GM18868 (cell line): ENCODE results near the gene MCFD2.

ENCODE experiments used
- ATAC-seq: cut with Tn5 transposase; IDR thresholded peaks from one replicate; pipeline ENCODE4 v1.9.1; 2021; ENCODE audit warnings: mild to moderate bottlenecking, moderate library complexity; ENCODE audit not compliant: unreplicated experiment

Gene MCFD2

DNA sequence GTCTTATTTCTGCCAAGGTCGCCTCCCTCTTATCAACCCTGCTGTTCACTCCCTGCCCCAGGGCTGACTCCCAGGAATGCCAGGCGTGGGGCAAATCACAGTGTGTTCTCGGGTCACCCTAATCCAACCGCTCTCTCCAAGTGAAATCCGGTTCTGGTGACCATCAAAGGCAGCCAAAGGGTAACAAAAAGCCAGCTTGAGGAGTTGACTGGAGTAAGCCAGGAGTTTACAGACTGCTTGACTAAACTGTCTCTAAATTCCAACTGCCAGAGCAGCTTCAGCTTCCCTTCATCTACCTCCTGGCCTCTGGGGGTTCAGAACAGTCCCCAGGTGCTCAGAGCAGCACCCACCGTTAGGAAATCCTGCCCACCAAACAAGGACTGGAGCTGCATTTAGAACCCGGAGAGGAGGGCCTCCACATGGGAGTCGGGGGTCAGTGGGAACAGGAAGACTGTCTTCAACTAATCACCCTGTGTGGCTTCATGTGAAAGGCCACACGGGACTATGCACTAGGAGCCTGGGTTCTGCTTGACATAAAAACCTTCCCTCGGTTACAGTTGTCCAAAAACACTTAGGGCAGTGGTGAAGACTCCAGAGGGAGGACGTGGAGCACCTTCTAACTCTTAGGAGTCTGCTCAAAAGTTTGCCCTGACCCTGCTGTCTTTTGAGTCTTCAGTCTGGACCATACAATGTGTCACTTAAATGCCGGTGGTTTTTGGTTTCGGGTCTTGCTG is 24.2 kb upstream of the MCFD2 start:
- ATAC-seq = no peak

DNA sequence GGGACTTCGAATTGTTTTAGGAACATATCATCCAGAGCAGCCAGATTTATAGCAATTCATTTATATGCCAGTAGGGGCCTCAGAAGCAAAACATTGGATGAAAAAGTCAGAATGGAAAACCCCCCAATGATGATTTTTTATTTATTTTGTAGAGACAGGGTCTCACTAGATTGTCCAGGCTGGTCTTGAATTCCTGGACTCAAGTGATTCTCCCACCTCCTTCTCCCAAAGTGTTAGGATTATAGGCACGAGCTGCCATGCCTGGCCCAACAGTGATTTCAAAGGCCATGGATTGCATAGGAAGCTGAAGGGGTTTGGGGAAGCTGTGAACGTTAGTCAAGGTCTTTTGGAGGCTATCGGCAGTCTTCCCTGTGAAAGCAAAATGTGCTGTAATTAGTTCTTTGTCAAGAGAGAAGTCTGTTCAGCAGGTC is 21.9 kb upstream of the MCFD2 start:
- no peak for ATAC-seq

DNA sequence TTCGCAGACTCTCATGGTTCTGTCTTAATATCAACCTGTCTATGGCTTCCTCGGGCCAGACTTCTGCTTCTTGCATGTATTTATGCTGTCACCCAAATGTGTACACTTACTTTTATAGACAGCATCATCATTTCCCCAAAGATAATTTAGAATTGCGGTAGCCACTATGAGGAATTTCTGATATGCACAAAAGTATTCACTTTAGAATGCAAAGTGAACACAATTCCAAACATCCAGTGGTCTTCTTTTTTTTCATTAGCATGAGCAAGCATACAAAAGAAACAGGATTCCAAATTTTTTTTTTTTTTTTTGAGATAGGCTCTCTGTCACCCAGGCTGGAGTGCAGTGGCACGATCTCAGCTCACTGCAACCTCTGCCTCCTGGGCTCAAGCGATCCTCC is 21.0 kb upstream of the MCFD2 start:
- ATAC-seq = no peak

DNA sequence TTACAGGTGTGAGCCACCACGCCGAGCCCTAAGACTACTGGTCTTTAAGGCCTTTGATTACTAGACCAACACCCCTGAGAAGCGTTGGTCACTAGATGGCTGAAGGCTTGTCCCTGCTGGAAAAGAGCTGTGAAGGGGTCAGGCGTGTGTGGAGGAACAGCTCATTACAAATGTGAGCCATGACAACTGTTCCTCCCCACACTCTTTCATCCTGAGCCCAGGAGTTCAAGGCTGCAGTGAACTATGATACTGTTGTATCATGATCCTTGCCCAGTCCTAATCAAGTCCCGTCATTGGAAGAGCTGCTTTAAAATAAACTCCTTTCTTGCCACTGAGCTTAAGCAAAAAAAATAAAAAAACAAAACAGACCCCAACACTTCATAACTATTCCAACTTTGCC is 19.5 kb upstream of the MCFD2 start:
- ATAC-seq = no peak

DNA sequence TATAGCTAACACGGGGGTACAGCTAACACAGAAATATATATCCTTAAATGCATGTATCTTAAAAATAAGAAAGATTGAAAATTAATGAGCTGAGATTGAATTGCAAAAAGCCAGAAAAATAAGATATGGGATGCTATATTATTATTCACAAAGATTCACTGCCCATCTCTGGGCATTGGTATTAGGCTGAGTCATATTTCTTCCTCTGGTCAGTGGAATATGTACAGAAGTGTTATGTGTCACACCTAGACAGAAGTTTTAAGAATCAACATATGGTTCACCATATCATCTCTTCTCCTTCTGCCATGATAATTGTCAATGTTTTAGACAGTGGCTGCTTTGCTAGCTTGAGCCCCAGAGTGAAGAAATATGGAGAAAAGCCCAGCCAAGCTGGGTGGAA is 14.0 kb upstream of the MCFD2 start:
- ATAC-seq = no peak

- no peak for ATAC-seq
Measured at GRCh38 chr2:46926863-46927262, 11.3 kb upstream of the MCFD2 start.

DNA sequence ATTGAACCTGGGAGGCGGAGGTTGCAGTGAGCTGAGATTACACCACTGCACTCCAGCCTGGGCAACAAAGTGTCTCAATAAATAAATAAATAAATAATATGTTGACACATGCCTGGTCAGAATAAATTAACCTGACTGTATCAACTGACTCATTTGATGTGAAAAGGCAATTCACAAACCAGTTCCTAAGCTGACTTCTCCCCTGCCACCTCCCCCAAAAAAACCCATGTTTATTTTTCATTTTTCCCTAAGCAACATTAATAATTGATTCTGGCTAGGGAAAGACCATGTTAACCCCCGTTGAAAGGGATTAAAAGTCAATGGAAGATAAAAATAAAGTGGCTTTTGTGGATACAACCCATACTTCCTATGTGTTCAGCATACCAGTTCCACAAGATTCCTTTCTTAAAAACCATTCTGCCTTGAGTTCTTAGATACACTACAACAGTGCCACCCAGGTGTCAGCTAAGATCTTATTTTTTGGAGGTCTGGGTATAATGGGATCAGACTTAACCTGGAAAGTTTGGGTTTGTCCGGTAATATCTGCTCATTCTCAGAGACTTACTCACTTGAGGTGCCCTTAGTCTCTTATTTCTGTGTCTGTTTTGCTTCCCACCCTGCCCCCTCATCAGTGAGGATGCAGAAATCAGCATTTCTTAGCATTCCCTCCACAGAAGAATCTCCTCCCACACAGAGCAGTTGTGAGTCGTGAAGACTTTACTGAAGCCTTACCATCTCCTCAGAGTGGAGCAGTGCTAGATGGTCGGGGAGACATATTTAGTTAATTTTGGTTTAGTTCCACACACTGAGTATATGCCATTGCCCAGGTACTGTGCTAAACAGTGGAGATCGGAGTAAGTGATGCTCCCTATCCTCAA is 10.1 kb upstream of the MCFD2 start:
- ATAC-seq = no peak

DNA sequence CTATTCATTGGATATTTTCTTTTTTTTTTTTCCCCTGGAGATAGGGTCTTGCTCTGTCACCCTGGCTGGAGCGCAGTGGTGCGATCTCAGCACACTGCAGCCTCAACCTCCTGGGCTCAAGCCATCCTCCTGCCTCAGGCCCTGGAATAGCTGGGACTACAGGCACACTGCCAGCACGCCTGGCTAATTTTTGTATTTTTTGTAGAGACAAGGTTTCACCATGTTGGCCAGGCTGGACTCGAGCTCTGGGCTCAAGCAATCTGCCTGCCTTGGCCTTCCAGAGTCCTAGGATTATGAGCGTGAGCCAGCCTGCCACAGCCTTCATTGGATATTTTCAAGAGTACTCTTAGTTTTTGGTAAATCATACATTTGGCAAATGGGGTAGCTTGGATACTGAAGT is 9.0 kb upstream of the MCFD2 start:
- no peak for ATAC-seq

GRCh38 chr2:46924038-46924437 is 8.4 kb upstream of the MCFD2 start:
- no peak for ATAC-seq

- no peak for ATAC-seq
Measured at GRCh38 chr2:46923041-46923528, 7.5 kb upstream of the MCFD2 start.

- no peak for ATAC-seq
Measured at GRCh38 chr2:46922606-46923005, 7.0 kb upstream of the MCFD2 start.

DNA sequence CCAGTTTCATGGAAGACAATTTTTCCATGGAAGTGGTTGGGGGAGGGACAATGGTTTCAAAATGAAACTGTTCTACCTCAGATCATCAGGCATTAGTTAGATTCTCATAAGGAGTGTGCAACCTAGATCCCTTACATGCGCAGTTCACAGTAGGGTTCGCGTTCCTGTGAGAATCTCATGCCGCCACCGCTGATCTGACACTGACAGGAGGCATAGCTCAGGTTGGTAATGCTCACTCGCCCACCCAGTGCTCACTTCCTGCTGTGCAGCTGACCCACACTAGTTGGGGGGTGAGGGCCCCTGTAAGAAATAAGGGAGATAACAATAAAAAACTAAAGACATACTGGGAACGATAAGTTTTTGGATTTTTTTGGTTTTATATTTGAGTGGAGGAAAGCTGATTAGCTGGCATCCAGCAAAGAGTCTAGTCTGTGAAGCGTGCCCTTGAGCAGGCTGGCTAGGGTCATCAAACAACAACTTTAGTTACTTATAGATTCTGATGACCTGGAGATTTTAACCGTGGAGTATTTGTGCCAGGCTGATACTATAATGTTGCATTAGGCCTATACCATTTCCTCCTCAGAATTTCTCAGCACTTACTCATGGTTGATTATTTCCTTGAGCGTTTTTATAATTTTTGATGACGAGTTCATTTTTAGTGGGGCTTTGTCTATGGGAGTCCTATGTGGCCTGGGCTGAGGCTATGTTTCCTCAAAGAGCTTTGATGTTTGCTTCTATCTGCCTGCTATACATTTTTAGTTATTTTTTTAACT is 6.3 kb upstream of the MCFD2 start:
- ATAC-seq = no peak

DNA sequence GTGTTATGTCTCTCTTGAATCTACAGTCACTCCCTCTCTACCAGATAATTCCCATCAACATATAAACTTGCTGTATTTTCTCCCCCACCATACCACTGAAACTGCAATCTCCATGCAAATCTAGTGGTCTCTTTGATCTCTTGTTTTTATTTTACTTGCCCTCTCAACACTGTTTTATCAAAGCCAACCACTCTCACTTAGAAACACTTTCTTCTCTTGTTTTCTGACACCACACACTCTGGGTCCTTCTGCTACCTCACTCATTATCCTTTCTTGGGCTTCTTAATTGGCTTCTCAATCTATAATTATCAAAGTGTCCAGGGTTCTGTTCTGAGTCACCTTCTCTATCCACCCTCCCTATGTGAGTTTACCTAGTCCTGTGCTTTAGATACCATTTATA is 2.0 kb upstream of the MCFD2 start:
- ATAC-seq = no peak

- ATAC-seq = peak; percentile 84
Measured at GRCh38 chr2:46915811-46916630, 415 bp upstream of the MCFD2 start.

DNA sequence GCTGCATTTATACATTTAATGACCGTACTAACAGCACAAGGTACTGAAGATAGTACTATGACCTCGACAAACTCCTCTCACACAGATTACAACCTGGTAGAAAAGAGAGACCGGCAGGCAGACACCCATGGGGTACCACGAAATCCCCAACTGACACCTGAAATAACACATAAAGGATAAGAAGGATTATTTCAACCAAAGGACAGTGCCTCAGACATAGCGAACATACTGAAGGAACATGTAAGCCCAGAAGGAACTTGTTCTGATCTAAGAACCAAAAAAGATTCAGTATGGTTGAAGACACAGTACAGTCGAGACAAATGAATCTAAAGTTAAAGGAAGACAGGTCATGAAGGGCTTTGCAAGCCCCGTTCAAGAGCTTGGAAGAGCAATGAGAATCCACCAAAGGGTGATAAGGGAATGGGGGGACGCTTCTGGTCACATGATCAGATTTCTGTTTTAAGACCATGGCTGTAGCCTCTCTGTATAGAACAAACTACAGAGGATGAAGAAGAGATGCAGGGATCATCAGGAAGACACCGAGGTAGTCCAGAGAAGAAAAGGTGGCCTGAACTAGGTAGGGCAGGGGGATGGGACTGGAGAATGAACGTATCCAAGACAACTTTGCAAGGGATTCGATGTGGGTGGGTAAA is 902 bp downstream of the MCFD2 start:
- no peak for ATAC-seq

DNA sequence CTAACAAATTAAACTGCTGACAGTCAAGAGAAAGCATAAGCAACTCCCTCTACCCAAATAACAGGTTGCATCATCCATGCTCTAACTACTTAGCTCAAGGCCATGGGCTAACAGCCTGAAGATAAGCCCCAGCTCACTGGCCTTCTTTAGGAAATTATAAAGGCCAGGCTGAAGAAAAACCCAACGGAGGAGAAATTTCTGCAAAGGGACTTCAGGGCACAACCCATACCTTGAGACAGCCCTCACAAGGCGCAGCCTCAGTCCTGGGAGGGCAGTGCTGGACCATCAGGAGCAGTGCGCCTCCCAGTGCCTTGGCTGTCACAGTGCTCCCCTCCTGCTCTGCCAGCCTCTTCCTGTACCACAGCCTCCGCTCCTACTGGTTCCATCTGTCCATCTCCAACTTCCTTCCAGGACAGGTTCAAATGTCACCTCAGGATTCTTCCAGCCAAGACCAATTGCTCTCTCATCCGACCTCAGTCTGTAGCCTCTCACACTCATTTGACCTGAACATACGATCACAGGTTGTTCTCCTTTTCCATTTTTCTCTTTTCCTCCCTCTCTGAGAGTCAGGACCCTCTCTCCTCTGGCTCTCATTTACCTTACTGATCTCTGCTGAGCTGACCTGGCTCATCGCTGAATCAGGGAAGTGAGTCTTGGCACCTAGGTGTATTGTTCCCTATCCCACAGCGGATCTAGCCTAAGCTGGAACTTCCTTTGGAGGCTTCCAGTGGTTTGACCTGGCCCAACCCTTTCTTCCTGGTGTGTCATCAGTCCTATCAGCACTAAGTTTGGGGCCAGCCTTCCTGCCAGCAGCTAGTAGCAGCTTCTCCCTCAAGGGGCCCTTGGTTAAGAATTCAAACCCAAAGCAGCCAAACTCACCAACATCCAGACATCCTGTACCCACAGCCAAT is 1.9 kb downstream of the MCFD2 start:
- ATAC-seq = no peak

DNA sequence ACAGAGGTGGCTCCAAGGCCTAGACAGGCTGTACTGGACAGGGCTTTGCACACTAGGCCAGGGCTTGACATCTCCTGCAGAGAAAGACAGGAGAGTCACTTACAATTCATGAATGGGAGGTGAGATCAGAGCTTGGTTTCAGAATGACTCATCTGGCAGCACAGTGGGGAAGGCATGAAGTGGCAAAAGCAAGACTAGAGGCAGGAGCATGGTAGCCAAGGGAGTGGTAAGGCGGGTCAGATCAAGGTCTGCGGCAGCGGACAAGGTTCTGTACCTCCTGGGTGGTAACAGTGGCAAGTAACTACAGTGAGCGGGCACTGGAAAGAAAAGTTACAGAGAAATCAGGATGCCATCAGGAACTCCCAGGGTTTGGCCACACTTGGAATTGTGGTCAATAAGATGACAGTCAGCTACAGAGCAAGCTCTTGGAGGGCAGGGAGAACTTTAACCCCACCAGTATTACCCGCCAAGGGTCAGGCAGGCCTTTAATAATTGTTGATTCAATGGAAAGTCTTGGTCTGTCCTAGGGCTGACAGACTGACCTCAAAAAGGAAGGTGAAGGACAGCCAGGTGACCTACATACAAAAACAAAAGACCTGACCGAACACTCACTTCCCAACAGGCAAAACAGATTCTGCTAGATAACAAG is 5.7 kb downstream of the MCFD2 start:
- peak; percentile 97 for ATAC-seq

DNA sequence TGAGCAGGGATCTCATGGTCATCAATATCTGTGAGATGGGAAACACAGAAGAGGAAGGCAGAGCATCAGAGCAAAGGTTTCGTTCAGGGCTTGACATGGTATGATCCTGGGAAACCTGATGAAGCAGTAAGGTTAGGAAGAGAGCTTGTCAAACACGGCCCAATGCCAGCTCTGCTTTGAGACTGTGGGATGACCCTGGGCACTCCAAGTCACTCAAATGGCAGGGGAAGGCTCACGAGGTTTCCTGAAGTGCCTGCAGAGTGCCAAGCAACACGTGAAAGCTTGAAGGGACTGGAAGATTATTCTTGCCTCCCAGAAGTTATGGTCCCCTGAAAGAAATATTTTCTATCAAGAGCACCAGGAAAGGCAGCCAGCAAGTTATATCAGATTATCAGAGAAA is 6.5 kb downstream of the MCFD2 start:
- ATAC-seq = no peak
